GM18870 (cell line): ENCODE results near the gene GAK.

ENCODE experiments used
- ATAC-seq: cut with Tn5 transposase; IDR thresholded peaks from one replicate; pipeline ENCODE4 v1.9.1; 2021; ENCODE audit warnings: moderate library complexity; ENCODE audit not compliant: unreplicated experiment

The GAK gene

DNA sequence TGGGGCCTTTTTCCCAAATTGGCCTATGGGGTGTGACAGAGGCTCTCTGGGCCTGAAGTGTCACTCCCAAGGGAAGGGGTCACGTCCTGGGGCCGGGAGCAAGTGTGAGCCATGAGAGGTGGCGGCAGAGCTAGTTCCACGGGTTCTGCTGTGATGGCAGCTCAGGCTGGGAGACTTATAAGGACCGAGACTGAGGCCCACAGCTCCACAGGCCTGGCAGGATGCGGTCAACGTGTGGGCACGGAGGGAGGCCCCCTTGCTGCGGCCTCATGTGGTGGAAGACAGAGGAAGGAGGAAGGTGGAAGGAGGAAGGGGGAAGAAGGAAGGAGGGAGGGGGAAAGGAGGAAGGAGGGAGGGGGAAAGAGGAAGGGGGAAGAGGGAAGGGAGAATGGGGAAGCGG lies 99.0 kb downstream of the GAK start:
- no peak for ATAC-seq

DNA sequence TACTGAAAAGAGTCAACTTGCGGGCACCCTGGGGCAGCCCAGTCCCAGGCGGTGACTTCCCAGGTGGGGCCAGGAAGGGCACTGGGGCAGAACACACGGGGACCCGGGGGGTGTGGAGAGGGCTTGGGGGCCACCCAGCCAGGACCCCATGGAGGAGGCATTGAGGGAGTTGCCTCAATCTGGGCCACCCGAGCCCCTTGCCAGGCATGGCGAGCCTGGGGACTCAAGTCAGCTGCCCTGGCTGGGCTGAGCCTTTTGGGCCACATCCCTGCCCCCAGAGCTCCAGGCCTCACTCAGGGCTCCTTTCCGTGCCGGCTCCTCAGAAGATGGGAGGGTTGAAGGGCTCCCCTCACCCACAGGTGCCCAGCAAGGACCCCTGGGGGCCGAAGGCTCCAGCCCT lies 99.6 kb downstream of the GAK start:
- ATAC-seq, result no peak

DNA sequence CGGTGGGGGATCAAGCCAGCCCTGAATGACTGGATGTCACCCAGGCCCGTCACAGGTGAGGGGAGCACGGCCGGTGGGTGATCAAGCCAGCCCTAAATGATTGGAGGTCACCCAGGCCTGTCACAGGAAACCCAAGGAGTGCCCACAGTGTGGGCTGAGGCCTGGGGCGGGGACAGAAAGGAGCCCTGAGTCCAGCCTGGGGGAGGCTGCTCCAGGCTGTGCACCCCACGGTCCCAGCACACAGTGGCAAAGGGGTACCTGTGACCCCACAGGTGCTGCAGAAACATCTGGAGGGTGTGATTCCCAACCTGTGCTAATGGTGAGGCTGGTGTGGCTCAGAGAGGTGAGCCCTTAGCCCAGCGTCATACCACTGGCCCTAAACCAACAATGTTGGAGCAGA lies 100.0 kb downstream of the GAK start:
- no peak for ATAC-seq

DNA sequence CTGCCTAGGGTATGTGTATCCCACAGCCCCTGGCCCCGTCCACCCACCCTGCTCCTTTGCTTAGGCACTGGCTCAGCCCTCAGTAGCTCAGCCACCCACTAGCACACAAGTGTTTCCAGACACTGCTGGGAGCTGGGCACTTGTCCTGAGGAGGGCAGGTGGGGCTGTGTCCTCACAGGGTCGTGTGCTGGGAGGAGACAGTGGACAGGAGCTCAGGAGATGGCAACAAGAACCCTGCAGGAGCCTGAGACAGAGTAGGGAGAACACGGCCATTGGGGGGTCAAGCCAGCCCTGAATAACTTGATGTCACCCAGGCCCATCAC lies 100.7 kb downstream of the GAK start:
- no peak for ATAC-seq

DNA sequence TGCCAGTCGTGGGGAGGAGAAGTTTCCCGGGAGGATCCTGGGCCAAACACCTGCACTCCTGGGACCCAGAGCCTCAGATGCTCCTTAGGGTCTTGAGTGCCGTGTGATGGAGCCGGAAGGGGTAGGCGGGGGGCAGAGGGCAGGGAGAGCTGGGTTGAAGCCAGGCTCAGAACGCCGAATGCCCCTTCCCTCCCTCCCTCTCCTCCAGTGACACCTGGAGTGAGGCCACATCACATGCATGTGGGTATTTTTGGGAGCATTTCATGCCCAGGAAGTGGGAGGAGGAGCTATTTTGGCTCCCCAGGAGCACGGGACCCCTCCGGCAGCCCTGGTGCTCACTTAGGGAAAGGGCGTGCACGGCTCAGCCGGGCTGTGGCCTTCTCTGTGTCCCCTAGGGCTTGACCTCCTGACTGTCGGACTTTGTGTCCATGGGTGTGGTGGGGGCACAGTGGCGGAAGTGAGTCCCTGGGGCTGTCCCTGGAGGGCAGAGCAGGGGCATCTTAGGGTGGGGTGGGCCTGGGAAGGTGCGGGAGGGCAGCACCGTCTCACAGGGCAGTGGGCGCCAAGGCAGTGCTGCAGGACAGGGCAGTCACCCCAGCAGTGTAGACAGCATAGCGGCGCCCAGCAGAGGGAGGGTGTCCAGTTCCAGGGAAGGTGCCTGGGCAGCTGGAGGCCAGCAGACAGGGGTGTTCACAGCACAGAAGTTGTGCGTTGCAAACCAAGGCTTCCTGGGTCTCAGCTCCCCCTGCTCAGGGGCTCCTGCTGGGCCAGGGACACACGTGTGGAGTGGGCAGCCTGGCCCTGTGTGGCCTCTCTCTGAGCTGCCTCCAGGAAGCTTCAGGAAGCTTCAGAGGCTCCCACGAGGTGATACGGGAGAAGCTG lies 101.3 kb downstream of the GAK start:
- no peak for ATAC-seq

DNA sequence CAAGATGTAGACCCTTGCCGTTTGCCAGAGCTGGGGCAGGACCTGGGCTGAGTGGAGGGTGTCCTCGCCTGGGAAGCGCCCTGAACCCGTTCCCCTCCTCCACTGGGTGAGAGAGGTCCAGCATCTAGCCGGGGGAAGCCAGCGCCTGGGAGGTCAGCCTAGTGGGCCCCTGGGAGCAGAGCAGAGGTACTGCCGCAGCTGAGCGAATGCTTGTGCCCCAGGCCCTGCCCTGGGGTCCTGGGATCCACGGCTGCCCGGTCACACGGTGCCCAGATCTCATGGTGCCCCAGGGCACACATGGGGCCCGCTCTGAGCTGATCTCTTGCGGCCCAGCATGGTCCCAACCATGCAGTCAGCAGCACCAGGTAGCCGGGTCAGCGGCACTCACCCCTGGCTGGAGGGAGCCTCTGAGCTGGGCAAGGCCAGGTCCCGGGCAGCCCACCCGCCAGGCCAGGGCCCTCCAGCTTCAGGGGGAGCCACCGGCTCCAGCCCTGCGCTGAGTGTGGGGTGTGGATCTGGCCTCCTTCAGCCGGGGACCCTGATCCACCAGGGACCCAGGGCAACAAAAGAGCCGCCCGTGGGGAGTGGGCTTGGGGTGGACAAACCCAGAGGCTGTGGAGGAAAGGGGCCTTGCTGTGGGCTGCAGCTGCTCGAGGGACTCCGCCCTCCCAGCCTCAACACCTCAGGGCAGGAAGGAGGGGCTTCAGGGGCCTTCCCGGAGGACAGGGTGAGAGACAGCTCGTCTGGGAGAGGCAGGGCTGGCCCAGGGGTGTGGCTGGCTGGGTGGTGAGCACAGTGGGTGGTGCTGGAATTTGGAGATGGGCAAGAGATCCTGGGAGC lies 102.1 kb downstream of the GAK start:
- ATAC-seq, result no peak

DNA sequence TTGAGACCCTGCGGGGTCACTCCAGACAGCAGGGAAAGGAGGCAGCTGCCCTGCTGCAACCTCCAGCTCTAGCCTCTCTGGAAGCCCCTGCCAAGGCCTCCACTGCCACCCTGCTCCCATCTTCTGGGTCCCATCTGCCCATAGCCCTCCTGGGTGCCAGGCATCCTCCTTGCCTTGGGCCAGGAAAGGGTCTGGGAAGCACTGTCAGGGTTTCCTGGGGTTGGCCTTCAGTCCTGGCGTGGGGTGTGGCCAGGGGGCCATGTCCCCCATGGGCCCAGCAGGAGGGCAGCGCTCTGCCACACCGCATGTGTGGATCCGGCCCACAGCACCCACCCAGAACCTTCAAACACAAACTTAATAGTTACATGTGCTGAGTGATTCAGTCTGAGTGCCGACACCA lies 102.8 kb downstream of the GAK start:
- ATAC-seq, result no peak

DNA sequence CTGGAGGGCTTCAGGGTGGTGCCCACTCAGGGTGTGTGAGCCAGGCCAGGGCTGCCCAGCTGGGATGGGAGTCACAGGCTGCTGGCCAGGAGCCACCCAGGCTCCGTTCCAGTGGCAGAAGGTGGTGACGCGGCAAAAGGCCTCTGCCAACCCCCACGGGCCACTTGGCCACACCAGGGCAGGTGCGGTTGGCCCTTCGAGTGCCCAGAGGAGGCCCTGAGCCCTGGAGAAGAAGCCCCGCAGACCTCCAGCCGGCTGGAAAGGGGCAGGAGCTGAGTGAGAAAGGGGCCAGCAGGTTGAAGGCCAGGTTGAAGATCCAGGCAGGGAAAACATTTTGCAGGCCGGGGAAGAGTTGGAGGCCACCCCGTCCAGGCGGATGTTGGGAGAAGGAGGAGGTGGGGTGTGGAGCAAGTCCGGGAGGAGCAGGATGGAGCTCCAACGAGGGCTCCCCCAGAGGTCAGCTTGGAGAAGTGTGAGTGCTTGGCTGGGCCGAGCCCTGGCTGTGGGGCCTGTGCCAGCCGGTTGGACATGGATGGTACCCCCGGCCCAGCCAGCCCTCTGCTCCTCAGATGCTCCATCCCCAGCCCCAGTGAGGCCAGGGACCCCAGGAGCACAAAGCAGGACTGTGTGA lies 103.4 kb downstream of the GAK start:
- no peak for ATAC-seq

DNA sequence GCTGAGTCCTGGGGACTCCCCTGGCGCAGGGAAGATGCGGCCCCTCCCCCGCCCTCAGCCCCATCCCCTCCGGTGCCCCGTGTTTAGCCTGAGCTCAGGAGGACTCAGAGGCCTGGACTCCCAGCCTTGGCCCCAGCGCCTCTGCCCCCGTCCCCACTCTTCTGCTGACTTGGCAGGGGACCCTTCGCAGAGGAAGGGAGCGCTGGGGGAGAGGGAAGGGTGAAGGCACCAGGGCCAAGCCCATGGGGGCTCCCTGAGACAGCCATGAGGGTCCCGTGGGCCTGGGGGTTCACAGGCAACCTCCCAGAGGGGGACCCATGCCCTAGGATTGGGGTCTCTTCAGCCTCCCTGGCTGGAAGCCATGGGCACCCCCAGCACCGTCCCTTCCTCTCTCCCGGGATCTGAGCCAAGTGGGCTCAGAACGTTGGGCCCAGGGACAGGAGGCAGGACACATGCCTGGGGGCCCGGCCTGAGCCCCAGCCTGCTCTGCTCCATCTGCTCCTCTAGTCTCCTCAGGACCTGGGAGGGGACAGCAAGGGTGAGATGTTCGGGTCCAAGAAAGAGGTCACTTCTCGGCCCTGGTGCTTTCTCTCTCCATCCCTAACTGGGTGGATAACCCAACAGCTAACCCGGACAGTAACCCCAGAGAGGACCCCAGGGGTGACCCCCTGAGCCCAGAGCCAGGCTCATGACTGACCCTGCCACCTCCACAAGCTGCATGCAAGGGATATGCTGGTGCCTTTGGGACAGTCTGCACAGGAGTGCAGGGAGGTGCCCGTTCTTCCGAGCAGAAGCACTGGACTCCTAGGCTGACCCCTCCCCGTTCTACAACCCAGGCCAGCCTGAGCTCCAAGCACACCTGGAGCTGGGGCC lies 104.7 kb downstream of the GAK start:
- ATAC-seq, result no peak

DNA sequence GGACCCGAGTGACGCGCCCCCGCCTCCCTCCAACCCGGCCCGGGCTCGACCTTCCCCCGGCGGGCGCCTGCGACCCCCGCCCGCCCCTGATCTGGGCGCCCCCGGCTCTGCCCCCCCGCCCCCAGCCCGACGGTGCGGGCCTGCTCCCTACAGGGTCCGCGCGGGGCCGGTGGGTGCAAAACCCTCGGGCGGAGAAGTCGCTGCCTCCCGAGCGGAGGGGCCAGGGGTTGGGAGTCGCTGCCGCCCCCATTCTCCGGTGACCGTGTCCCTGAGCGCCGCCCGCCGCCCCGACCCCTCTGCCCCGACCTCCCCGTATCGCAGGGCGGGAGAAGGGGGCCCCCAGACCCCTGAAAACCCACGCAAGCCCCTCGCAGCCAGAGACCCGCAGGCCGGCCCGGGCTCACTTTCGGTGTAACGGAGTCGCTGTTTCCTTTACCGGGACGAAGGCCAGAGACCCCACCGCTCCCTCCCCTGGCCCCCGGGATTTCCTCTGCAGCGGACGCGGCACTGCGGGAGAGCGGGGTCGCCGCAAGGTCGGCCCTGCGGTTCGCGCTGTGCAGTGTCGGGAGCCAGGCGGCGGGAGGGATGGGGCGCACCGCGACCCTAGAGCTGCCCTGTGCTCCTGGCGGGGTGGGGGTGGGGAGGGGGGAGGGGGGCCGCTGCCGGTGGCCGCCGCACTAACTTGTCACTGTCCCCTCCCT lies 105.5 kb downstream of the GAK start:
- no peak for ATAC-seq

DNA sequence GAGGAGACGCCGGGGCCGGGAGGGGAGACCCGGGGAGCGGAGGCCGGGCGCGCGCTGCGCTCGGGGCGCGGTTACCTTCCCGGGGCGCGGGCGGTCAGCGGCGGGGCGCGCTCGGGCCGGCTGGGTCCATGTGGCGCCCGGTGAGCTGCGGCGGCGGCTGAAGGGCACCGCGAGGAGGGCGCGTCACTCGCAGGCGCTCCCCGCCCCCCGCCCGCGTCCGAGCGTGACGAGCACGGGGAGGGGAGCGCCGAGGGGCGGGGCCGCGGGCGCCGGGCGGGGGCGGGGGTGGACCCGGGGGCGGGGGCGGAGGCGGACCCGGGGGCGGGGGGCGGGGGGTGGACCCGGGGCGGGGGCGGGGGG lies 106.2 kb downstream of the GAK start, which contains the start of gene CPLX1:
TSS of gene CPLX1 (minus strand) at position 159 of the 360 bp plus-strand sequence. CDS start 1,607 bp downstream, outside the sequence.
- no peak for ATAC-seq

DNA sequence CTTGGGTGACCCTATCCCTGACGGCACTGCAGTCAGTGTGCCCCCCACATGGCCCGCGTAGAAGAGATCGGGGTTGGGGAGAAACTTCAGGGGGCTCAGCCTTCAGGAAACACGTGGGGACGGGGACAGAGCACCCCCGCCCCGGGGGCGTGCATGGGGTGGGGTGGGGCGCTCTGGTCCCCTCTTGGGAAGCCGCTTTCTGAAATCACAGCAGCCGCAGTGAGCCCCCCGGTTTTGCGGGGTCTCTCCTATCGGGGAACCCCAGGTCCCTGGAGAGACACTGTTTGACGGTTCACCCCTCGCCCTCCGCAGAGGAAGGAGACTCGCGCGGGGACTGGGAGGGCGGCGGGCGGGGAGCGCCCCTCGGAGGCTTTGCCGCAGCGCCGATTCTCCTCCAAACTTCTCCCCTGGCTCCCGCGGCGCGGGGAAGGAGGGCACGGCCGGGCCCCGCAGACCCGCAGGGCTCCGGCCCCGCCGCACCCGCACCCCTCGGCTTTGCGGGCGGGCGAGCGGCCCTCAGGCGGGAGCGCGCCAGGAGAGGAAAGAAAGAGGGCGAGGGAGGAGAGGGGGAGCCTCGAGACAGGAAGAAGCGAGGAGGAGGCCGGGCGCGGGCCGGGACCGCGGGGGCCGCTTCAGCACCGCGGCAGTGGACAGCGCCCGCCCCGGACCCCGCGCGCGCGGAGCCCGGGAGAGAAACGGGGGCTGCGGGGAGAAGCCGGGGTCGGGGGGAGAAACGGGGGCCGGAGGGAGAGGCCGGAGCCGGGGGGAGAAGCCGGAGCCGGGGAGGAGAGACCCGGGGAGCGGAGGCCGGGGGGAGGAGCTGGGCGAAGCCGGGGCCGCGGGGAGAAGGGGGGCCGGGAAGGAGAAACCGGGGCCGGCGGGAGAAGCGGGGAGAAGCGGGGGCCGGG lies 106.8 kb downstream of the GAK start:
- no peak for ATAC-seq

DNA sequence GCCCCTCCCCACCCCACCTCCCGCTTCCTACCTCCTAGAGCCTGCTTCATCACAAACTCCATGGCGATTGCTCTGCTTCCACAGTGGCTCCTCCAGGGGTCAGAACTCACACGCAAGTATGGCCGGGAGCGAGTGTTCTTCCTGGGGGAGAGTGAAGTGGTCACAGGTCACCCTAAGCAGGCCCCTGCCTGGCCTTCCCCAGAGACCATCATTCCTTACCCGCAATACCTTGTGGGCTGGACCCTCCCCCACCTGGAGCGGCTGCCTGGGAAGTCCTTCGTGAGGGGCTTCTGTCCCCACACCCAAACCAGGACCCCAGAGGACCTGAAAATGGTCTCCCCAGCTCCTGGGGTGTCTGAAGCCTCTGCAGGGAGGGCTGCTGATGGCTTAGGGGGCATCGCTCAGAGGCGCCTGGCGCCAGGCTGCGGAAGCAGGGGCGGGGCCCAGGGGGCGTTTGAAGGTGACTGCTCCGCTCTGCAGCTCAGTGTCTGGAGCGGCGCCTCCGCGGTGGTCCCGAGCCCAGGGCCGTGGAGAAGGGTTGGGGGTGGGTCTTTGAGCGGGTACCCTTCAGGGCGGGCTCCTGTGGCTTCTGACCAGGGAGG lies 107.6 kb downstream of the GAK start:
- no peak for ATAC-seq

DNA sequence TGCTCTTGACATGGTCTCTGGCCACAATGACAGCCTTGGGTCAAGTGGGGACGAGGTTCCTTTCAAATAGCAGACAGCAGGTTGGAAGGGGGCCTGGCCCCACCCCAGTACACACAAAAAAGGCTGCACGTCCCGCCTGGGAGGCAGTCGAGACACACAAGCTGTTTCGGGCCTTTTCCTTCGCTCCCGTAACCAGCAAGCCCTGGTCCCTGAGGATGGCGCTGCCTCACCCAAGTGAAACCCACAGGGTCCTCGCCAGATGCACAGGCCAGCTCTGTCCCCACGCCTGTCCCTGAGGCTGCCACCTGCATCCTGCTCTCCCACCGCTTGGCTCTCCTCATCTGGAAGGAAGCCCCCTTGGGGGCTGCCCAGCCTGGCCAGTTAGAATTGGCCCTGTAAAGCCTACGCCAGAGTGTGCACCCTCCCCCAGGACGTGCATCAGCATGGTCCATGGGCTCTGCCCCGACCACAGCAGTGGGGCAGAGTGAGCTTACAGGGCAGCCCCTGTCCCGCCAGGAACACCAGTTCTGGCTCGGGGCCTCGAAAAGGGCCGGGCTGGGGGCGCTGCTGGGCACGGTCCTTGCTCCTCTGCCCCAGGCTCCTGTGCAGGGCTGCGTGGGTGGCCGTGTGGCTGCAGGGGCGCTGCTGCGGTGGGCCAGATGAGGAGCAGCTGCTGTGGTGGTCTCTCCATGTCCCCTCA lies 108.2 kb downstream of the GAK start:
- ATAC-seq, result no peak

DNA sequence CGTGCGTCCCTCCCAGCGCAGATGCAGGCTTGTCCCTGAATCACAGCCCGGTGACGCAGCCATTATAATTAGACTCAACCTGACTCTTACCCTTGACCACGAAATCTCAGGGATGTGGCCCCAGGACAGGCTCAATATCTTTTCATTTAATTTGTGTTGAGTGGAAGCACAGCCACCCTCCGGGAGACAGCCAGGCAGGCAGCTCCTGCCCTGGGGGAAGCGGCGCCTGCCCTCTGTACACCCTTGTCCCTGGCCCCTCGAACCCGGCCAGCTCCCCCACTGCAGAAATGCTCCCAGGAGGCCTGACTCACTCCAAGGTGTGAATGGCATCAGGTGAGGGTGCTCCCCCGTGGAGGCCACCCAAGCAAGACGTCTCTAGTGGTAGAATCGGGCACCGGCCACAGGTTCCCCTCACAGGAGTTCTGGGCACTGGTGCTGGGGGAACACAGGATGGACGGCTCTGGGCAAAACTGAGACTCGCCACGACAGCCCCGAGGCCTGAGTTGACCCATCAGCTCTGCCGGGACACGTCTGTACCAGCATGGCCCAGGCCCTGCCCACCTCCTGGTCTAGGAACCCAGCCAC lies 108.8 kb downstream of the GAK start:
- no peak for ATAC-seq

DNA sequence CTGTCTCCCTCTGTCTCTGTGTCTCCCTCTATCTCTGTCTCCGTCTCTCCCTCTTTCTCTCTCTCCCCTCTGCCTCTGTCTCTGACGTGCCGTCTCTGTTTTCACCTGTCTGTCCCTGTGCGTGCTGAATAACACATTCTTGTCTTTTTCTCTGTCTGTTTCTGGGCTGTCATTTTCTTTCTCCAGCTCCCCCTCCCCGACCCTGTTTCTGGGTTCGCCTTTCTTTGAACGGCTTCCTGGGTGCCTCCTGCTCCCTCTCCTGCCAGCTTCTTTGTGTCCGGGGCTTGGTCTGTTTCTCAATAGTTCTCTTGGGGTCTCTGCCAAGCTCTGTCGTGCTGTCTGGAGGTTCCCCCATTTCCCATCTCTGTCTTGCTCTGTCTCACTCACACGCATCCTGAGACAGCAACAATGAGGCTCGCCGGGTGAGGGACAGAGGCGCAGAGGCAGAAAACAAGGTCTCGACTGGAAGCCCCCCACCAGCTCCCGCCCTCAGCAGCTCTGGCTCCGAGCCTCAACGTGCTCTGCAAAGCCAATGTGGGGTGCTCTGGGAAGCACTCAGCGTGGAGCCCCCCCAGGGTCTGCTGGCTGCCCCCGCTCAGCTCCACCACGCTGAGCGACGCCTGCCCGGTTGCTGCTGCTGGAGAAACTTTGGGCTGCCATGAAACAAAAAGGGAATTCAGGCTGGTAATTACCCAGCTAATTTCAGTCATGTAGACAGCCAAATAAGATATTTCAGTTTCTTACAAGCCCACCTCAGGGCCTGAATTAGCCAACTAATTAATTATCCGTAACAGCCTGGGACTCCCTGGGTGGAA lies 109.5 kb downstream of the GAK start:
- no peak for ATAC-seq

DNA sequence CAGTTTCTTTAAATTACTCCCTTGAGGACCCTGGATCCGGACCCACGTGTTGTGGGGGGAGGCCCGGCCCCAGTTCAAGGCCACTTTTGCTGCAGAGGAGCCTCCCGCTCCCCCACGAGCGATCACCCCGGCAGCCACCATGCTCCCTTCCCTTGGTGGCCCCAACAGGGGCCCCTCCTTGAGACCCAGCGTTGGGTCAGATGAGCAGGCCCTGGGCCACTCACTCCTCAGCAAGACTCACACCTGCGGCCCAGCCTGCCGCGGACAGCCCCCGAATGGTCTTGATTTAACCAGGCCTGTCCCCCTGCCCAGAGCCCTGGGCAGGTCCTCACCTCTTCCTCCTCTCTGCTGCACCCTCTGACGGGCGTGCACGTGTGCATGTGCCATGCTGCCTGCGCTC lies 110.5 kb downstream of the GAK start:
- no peak for ATAC-seq
